ENCODE measurements around the gene RECQL5. TPM values are rescaled to one million over a fixed set of nuclear protein-coding genes. Genes with fewer than 3 reads are reported as not detected.

RECQL5 gene
- total RNA-seq, 1 donor from 2014 or later: 34.4 TPM

GRCh38 chr17:75679706-75680211, 12.8 kb upstream of the RECQL5 start:
- intact Hi-C loops (cut with micrococcal nuclease): no loop called here

GRCh38 chr17:75676461-75676860, 9.5 kb upstream of the RECQL5 start:
- Mint-ChIP-seq H3K27me3 (no peaks in the 10 kb centered on the region), H3K36me3 (ENCODE audit: low read depth) (peaks cover 34% of the 10 kb centered on the region), H3K9me3 (no peaks in the 10 kb centered on the region), H3K27ac (no peak overlapping the region), H3K4me1 (peaks cover 4% of the 10 kb centered on the region), H3K4me3 (no peak overlapping the region)
- no peak for DNase-seq
- intact Hi-C loops (cut with micrococcal nuclease): no loop called here

More at GRCh38 chr17:75679706-75680211, 12.8 kb upstream of the RECQL5 start:
- H3K27me3 Mint-ChIP-seq: no peaks in the 10 kb centered on the region
- H3K4me1 Mint-ChIP-seq: peaks cover 6% of the 10 kb centered on the region
- no peak overlapping the region for H3K4me3 Mint-ChIP-seq
- DNase-seq: no peak
- H3K36me3 Mint-ChIP-seq (ENCODE audit: low read depth): peaks cover 26% of the 10 kb centered on the region
- no peak overlapping the region for H3K27ac Mint-ChIP-seq
- no peaks in the 10 kb centered on the region for H3K9me3 Mint-ChIP-seq

- Mint-ChIP-seq H3K4me3 (no peak overlapping the region), H3K36me3 (ENCODE audit: low read depth) (peaks cover 42% of the 10 kb centered on the region), H3K4me1 (peaks cover 11% of the 10 kb centered on the region), H3K27ac (no peak overlapping the region), H3K9me3 (no peaks in the 10 kb centered on the region), H3K27me3 (no peaks in the 10 kb centered on the region)
- intact Hi-C loops (cut with micrococcal nuclease): no loop called here
- DNase-seq: no peak
Measured at GRCh38 chr17:75673487-75673886, 6.5 kb upstream of the RECQL5 start.

- no peak overlapping the region for H3K4me3 Mint-ChIP-seq
- peaks cover 15% of the 10 kb centered on the region for H3K4me1 Mint-ChIP-seq
- no peak overlapping the region for H3K27ac Mint-ChIP-seq
- H3K9me3 Mint-ChIP-seq: no peaks in the 10 kb centered on the region
- no peak for DNase-seq
- peaks cover 46% of the 10 kb centered on the region for H3K36me3 Mint-ChIP-seq (ENCODE audit: low read depth)
- no peaks in the 10 kb centered on the region for H3K27me3 Mint-ChIP-seq
- intact Hi-C loops (cut with micrococcal nuclease): no loop called here
Measured at GRCh38 chr17:75672011-75672410, 5.1 kb upstream of the RECQL5 start.

GRCh38 chr17:75670868-75671267, 3.9 kb upstream of the RECQL5 start:
- DNase-seq: no peak
- Mint-ChIP-seq H3K27ac (no peak overlapping the region), H3K27me3 (no peaks in the 10 kb centered on the region), H3K4me3 (no peak overlapping the region), H3K9me3 (no peaks in the 10 kb centered on the region), H3K4me1 (peaks cover 18% of the 10 kb centered on the region), H3K36me3 (ENCODE audit: low read depth) (peaks cover 42% of the 10 kb centered on the region)
- intact Hi-C loops (cut with micrococcal nuclease): no loop called here

- Mint-ChIP-seq H3K27me3 (no peaks in the 10 kb centered on the region), H3K36me3 (ENCODE audit: low read depth) (peaks cover 43% of the 10 kb centered on the region), H3K4me1 (peaks cover 19% of the 10 kb centered on the region), H3K4me3 (no peak overlapping the region), H3K9me3 (no peaks in the 10 kb centered on the region), H3K27ac (peak overlapping the region; percentile 67)
- no peak for DNase-seq
- intact Hi-C loops (cut with micrococcal nuclease): no loop called here
Measured at GRCh38 chr17:75668489-75668888, 1.5 kb upstream of the RECQL5 start.

- H3K27me3 Mint-ChIP-seq: no peaks in the 10 kb centered on the region
- peaks cover 37% of the 10 kb centered on the region for H3K36me3 Mint-ChIP-seq (ENCODE audit: low read depth)
- no peaks in the 10 kb centered on the region for H3K9me3 Mint-ChIP-seq
- intact Hi-C loops (cut with micrococcal nuclease): loop anchor here (1.0 to 2.0 kb wide), 2 partner anchors 79 to 212 kb away; partner anchors contain the start of gene TMEM94
- H3K27ac Mint-ChIP-seq: no peak overlapping the region
- DNase-seq: no peak
- H3K4me1 Mint-ChIP-seq: peaks cover 19% of the 10 kb centered on the region
- no peak overlapping the region for H3K4me3 Mint-ChIP-seq
Measured at GRCh38 chr17:75667825-75668224, 871 bp upstream of the RECQL5 start.

- no peak overlapping the region for H3K4me3 Mint-ChIP-seq
- H3K9me3 Mint-ChIP-seq: no peaks in the 10 kb centered on the region
- H3K4me1 Mint-ChIP-seq: peaks cover 19% of the 10 kb centered on the region
- no peak overlapping the region for H3K27ac Mint-ChIP-seq
- peaks cover 27% of the 10 kb centered on the region for H3K36me3 Mint-ChIP-seq (ENCODE audit: low read depth)
- no peaks in the 10 kb centered on the region for H3K27me3 Mint-ChIP-seq
- DNase-seq: no peak
- intact Hi-C loops (cut with micrococcal nuclease): loop anchor here (2.0 kb wide), 1 partner anchor 77 kb away; no protein-coding TSS in a partner anchor
Measured at GRCh38 chr17:75665981-75666380, 973 bp downstream of the RECQL5 start.

- no peaks in the 10 kb centered on the region for H3K27me3 Mint-ChIP-seq
- DNase-seq: no peak
- peaks cover 19% of the 10 kb centered on the region for H3K36me3 Mint-ChIP-seq (ENCODE audit: low read depth)
- no peak overlapping the region for H3K4me3 Mint-ChIP-seq
- no peaks in the 10 kb centered on the region for H3K9me3 Mint-ChIP-seq
- intact Hi-C loops (cut with micrococcal nuclease): no loop called here
- no peak overlapping the region for H3K27ac Mint-ChIP-seq
- peaks cover 13% of the 10 kb centered on the region for H3K4me1 Mint-ChIP-seq
Measured at GRCh38 chr17:75664099-75664549, 2.8 kb downstream of the RECQL5 start.

- intact Hi-C loops (cut with micrococcal nuclease): no loop called here
- Mint-ChIP-seq H3K9me3 (no peaks in the 10 kb centered on the region), H3K27me3 (no peaks in the 10 kb centered on the region), H3K36me3 (ENCODE audit: low read depth) (peaks cover 10% of the 10 kb centered on the region), H3K4me1 (peaks cover 6% of the 10 kb centered on the region), H3K4me3 (no peak overlapping the region), H3K27ac (no peak overlapping the region)
- no peak for DNase-seq
Measured at GRCh38 chr17:75662511-75662910, 4.4 kb downstream of the RECQL5 start.

- no peak for DNase-seq
- H3K9me3 Mint-ChIP-seq: no peaks in the 10 kb centered on the region
- intact Hi-C loops (cut with micrococcal nuclease): no loop called here
- H3K4me3 Mint-ChIP-seq: no peak overlapping the region
- no peak overlapping the region for H3K27ac Mint-ChIP-seq
- peaks cover 6% of the 10 kb centered on the region for H3K4me1 Mint-ChIP-seq
- H3K36me3 Mint-ChIP-seq (ENCODE audit: low read depth): peaks cover 16% of the 10 kb centered on the region
- H3K27me3 Mint-ChIP-seq: no peaks in the 10 kb centered on the region
Measured at GRCh38 chr17:75661531-75661930, 5.4 kb downstream of the RECQL5 start.

- H3K9me3 Mint-ChIP-seq: no peaks in the 10 kb centered on the region
- no peak overlapping the region for H3K4me3 Mint-ChIP-seq
- intact Hi-C loops (cut with micrococcal nuclease): no loop called here
- no peaks in the 10 kb centered on the region for H3K27me3 Mint-ChIP-seq
- no peak overlapping the region for H3K27ac Mint-ChIP-seq
- no peak for DNase-seq
- H3K4me1 Mint-ChIP-seq: no peaks in the 10 kb centered on the region
- peaks cover 15% of the 10 kb centered on the region for H3K36me3 Mint-ChIP-seq (ENCODE audit: low read depth)
Measured at GRCh38 chr17:75658237-75658636, 8.7 kb downstream of the RECQL5 start.

- DNase-seq: no peak
- H3K27ac Mint-ChIP-seq: no peak overlapping the region
- H3K9me3 Mint-ChIP-seq: no peaks in the 10 kb centered on the region
- no peak overlapping the region for H3K4me3 Mint-ChIP-seq
- intact Hi-C loops (cut with micrococcal nuclease): no loop called here
- no peaks in the 10 kb centered on the region for H3K27me3 Mint-ChIP-seq
- peaks cover 3% of the 10 kb centered on the region for H3K4me1 Mint-ChIP-seq
- H3K36me3 Mint-ChIP-seq (ENCODE audit: low read depth): peaks cover 21% of the 10 kb centered on the region
Measured at GRCh38 chr17:75654176-75654575, 12.8 kb downstream of the RECQL5 start.

- Mint-ChIP-seq H3K4me3 (no peak overlapping the region), H3K27me3 (no peaks in the 10 kb centered on the region), H3K4me1 (peaks cover 3% of the 10 kb centered on the region), H3K36me3 (ENCODE audit: low read depth) (peaks cover 24% of the 10 kb centered on the region), H3K9me3 (no peaks in the 10 kb centered on the region), H3K27ac (no peak overlapping the region)
- DNase-seq: peak; percentile 75
- intact Hi-C loops (cut with micrococcal nuclease): no loop called here
Measured at GRCh38 chr17:75652934-75653549, 13.9 kb downstream of the RECQL5 start.

- no peak overlapping the region for H3K4me3 Mint-ChIP-seq
- H3K36me3 Mint-ChIP-seq (ENCODE audit: low read depth): peaks cover 23% of the 10 kb centered on the region
- DNase-seq: no peak
- intact Hi-C loops (cut with micrococcal nuclease): no loop called here
- H3K4me1 Mint-ChIP-seq: peaks cover 3% of the 10 kb centered on the region
- no peaks in the 10 kb centered on the region for H3K9me3 Mint-ChIP-seq
- no peaks in the 10 kb centered on the region for H3K27me3 Mint-ChIP-seq
- no peak overlapping the region for H3K27ac Mint-ChIP-seq
Measured at GRCh38 chr17:75652341-75652740, 14.6 kb downstream of the RECQL5 start.
